GM21381 (cell line): Measurements from ENCODE around the gene COG2.
A peak's percentile ranks its signal among the peaks of the same experiment; 100 is the strongest.
"Not testable (repeated sequence)": the region's sequence is repeated elsewhere in the genome, so short reads cannot be mapped to it uniquely, and the experiment has no call there.

Experiments used
- ATAC-seq: cut with Tn5 transposase; IDR thresholded peaks from one replicate; pipeline ENCODE4 v1.9.1; 2021; ENCODE audit warnings: mild to moderate bottlenecking, moderate library complexity; ENCODE audit not compliant: unreplicated experiment

The COG2 gene

DNA sequence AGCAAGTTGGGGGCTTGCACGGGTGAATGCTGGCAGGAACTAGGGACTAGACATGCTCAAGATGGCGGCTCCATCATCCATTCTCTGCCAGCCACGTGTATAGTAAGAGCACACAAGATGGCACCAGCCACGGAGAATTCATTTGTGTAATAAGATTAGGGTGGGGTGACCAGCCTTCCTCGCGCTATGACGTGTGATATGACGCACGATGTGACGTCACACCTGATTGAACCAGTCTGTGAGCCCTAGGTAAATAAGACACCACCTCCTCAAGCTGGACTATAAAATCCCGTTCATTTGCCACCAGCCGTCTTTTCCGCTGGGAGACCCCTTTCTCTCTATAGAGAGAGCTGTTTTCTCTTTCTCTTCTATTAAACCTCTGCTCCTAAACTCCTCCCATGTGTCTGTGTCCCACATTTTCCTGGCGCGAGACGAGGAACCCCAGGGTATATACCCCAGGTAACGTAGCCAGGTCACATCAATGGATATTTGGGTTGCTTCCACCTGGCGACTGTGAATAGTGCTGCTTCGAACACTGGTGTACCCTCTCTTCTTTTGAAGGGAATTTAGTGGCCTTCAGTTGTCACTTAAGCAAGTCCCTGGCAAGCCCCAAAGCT is 18.1 kb upstream of the COG2 start:
- ATAC-seq: no peak

GRCh38 chr1:230626232-230626631 is 16.0 kb upstream of the COG2 start:
- ATAC-seq: no peak

DNA sequence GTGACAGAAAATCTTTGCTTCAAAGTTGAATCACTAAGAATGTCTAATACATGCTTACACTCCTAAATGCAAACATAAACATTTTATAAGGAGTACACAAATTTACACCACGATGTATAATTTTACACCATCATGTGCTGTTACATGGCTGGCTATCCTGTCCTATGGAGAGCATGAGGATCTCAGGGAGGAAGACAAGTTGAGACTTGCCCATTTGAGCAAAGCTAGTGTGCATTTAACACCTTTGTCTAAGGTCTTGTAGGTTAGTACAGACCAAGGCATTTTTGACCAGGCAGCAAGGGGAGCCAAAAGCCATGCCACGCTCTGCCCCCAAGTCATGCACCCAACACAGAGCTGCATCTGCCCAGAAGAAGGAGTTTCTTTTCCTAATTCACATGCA is 14.5 kb upstream of the COG2 start:
- no peak for ATAC-seq

- no peak for ATAC-seq
Observed at GRCh38 chr1:230629511-230629910, 12.8 kb upstream of the COG2 start.

DNA sequence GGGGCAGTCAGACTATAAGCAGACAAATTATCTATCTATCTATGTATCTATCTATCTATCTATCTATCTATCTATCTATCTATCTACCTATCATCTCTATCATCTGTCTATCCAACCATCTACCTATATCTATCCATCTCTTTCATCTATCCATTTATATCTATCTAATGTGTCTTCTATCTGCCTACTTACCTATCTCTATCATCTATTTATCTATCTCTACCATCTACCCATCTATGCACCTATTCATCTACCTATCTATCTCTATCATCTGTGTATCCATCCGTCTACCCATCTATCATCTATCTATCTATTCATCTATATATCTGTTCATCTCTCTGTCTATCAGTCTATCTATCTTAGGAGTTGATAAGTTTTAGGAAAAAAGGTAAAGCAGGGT is 10.8 kb upstream of the COG2 start:
- ATAC-seq: no peak

- peak; percentile 52 for ATAC-seq
Observed at GRCh38 chr1:230632273-230632873, 9.9 kb upstream of the COG2 start.

- ATAC-seq: no peak
Observed at GRCh38 chr1:230633469-230633868, 8.8 kb upstream of the COG2 start.

DNA sequence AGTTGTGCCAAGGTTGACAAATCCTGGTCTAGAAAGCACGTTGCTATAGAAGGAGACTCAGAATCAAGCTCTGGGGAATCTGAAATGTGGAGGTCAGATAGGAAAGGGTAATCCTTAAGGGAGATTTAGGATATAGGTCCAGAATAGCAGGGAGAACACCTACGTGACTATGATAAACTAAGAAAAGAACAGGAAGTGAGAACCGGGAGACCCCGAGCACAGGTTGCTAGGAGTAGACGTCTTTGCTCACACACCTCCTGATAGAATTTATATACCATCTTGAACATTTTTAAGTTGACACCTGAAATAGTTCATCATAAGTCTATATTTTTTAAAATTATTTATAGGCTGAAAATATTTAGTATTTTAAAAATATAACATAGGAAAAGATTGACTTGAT is 7.9 kb upstream of the COG2 start:
- no peak for ATAC-seq

DNA sequence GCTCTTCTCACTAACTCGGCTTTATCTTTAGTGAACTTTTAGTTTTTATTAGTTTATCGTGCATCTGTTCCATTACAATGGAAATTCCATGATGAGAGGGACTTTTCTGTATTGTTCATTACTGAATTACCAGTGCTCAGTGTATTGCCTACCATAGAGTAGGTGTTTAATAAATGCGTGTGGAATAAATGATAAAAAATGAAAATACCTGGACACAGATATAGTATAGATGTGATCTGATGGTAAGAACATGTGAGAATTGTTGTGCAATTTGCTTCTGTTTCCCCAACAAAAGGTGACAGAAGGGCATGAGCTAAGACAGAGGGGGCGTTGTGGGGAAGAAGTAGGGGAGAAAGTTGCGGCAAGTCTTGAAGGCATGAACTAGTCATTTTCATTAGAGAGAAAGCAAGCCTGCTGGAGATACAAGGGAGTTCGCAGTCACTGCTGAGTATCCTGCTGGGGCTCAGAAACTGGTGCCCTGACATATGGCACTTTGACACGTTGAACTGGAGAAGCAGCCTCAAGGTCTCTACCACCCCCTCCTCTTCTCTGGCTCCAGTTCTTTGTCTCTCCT is 5.6 kb upstream of the COG2 start:
- ATAC-seq: no peak

DNA sequence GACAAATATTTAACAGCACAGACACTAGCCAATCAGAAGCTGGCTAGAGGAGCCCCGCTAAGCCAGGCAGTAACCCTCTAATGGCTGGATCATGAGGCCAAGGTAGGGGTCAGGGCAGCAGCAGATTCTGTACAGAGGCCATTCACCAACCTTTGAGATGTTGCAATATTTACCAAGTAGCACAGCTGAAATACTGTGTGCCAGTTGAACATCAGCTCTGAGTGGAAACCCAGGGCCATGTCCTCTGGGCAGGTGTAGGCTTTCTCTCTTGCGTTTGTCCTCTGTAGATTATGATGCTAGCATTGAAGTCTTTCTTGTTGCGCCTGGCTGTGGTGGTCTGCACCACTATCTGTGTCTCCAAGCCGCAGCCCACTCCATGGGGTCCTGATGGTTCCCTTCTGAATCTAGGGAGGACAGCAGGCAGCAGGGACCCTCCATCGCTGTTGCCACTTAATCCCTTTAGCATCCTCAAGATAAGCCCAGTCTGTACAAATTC is 2.5 kb upstream of the COG2 start:
- ATAC-seq: no peak

DNA sequence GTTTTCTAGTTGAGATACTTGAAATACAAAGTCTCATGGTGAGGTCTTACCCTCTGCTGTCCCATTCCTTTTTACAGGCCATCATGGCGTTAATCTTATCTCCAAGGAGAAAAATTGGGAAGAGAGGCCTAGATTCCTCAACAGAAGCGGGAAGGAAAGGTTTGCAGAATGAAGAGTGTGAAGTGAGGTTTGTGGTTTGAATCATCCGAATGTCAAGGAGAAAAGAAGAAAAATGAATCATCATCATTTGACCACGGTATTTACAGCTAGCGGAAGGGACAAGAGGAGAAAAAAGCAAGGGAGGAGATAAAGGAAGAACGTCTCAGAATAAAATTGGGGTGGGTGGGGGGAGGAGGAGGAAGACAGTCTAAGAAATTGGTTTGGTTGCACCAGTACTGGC is 935 bp upstream of the COG2 start:
- ATAC-seq: no peak

- ATAC-seq: no peak
Observed at GRCh38 chr1:230641900-230642262, 400 bp upstream of the COG2 start.

DNA sequence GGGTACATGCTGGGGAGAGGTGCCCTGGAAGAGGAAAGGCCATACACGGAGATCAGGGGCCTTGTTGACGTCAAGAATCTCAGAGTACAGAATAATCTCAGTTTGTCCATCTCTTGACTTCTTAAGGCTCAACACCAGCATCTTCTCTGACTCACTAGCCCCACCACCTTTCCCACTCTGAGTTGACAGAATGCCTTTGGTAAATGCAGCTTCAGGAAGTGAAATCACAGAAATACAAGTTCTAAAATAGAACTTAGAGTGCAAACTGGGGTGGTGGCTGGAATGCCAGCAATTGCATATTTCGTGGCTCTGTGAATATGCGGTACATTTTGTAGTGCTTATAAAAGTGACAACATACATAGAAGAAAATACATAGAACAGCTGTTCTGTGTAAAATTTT is 1.6 kb downstream of the COG2 start:
- ATAC-seq: no peak

DNA sequence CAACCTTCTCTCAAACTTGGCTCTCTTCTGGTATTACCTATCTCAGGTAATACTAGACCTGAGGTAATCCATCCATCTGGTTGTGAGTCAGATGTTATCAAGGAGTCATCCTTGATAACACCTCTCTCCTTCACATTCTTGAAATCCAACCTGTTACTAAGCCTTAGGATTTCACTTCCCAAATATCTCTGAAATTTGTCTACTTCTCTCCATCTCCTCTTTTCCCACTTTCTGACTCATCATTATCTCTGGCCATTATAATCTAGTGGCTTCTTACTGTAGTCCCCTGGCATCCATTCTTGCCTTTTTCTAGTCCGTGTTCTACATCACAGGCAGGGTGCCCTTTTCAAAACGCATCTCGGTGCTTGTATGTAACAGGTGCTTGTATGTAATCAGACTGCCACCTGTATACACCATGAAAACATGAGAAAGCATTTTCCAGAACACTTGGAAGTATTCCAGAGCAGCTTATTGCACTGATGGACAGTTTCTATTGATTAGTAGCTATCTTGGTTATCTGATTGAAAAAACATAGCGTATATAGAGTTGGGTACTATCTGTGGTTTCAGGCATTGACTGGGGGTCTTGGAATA is 4.5 kb downstream of the COG2 start:
- ATAC-seq: no peak

DNA sequence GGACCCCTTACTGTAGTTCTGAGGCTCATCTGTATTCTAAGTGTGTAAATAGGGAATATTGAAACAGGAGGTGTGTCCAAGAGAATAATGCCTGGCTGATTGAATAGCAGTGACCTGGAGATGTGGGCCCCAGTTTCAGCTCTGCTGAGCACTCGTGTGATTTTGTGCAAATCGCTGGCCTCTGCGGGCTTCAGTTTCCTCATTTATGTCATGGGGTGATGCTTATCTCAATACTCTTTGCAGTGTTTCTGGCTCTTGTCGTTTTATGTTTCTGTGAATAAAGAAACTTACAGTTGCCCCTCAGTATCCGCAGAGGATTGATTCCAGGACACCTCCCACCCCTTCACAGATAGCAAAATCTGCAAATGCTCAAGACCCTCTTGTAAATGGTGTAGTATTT is 5.0 kb downstream of the COG2 start:
- no peak for ATAC-seq

DNA sequence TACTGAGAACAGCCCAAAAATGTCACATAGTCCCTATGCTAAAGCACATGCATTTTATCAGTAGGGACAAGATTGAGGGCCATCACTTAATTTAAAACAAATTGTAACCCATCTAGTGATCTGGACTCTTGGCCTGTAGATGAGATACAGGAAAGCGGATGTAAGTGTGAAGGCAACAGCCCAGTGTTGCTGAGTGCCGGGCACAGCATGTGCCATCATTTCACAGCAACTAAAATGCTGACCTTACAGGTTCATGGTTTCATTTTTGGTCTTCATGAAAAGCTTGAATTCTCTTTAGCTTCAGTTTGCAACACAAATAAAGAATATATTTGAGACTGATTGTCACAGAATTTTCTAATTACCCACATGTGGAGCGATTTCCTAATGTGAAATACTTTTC is 5.8 kb downstream of the COG2 start:
- no peak for ATAC-seq

- no peak for ATAC-seq
Observed at GRCh38 chr1:230650300-230650699, 8.0 kb downstream of the COG2 start.

- no peak for ATAC-seq
Observed at GRCh38 chr1:230651235-230651634, 9.0 kb downstream of the COG2 start.

DNA sequence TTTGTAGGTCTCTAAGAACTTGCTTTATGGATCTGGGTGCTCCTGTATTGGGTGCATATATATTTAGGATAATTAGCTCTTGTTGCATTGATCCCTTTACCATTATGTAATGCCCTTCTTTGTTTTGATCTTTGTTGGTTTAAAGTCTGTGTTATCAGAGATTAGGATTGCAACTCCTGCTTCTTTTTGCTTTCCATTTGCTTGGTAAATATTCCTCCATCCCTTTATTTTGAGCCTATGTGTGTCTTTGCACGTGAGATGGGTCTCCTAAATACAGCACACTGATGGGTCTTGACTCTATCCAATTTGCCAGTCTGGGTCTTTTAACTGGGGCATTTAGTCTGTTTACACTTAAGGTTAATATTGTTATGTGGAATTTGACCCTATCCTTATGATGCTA is 14.4 kb downstream of the COG2 start:
- ATAC-seq: not testable (repeated sequence)

GRCh38 chr1:230658103-230658502 is 15.8 kb downstream of the COG2 start:
- not testable (repeated sequence) for ATAC-seq

DNA sequence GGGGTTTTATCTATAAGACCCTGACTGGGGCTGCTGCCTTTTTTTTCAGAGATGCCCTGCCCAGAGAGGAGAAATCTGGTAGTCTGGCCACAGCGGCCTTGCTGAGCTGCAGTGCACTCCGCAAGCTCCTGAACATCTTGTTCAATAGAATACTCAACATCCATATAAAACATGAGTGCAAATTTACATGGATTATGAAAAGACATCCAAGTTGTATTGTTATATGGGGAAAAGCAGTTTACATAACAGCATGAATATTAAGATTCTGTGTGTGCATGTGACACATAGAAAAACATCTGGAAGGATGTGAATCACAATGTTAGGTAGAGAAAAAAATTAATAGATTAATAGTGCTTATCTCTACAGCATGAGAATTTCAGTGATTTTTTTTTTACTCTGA is 16.4 kb downstream of the COG2 start:
- no peak for ATAC-seq

GRCh38 chr1:230661976-230662375 is 19.7 kb downstream of the COG2 start:
- no peak for ATAC-seq
